NCI-H446 treated with DMSO at 0.1 percent for 48 hours (cell line): ENCODE results near the gene OAF.
"Not testable (repeated sequence)": the region's sequence is repeated elsewhere in the genome, so short reads cannot be mapped to it uniquely, and the experiment has no call there.

Source experiments
- DNase-seq: peaks from one replicate; lab custom pipeline; 2025; lab: John Stamatoyannopoulos, UW

The OAF gene

DNA sequence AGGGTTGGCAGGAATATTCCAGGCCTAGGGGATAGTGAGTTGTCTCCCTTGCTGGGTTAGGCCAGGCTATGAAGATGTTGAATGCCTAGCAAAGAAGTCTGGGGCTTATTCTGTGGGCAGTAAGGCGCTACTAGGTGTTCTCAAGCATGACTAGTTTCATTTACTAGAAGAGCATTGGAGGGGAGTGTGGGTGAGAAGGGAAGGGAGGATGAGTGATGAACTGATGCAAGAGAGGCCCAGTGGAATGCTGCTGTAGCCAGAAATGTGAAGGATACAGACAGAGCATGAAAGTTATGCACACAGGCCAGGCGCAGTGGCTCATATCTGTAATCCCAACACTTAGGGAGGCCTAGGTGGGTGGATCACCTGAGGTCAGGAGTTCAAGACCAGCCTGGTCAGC, 62.6 kb downstream of the OAF start:
- DNase-seq, result no peak

DNA sequence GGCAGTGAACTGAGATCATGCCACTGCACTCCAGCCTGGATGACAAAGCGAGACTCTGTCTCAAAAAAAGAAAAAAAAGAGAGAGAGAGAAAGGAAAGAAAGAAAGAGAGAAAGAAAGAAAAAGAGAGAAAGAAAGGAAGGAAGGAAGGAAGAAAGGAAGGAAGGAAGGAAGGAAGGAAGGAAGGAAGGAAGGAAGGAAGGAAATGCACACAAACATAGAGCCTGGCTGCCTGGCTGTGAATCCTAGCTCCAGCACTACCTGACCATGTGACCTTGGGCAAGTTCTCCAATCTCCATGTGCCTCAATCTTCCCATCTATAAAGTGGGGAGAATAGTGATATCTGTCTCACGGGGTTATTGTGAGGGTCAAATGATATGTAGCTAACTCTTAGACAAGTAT, 63.1 kb downstream of the OAF start:
- DNase-seq, result not testable (repeated sequence)

DNA sequence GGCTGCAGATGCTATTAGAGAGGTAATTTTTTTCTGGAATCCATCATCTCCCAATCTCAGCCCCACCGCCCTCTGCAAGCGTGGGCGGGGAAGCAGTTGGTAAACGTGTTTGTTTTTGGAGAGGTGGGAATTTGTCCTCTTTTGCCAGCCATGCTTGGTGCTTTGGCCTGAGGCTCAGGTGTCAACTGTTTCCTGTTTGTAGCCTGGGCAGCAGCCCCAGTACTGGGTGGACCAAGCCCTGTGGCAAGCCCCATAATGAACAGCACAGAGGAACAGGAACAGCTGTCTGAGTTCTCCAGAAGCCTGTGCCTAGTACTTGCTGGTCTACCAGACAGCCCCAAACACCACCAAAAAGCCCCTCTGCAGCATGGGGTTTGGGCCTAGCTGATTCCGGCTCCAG, 68.7 kb downstream of the OAF start:
- no peak for DNase-seq
